Brain pericyte (primary cell): ENCODE measurements around the gene YPEL4.
A peak's percentile ranks its signal among the peaks of the same experiment; 100 is the strongest.

Experiments used
- DNase-seq: peaks from one replicate; pipeline ENCODE4 v3.0.0-alpha.2; 2012; ENCODE audit warnings: low read depth, low spot score

Gene YPEL4

GRCh38 chr11:57633394-57634070 lies 16.2 kb downstream of the YPEL4 start:
- no peak for DNase-seq

- DNase-seq = no peak
Observed at GRCh38 chr11:57632116-57632515, 17.6 kb downstream of the YPEL4 start.

- DNase-seq = no peak
Observed at GRCh38 chr11:57630171-57630570, 19.5 kb downstream of the YPEL4 start.

- DNase-seq = no peak
Observed at GRCh38 chr11:57626895-57627294, 22.8 kb downstream of the YPEL4 start.

- DNase-seq = no peak
Observed at GRCh38 chr11:57624864-57625263, 24.8 kb downstream of the YPEL4 start.

GRCh38 chr11:57622263-57622662 lies 27.4 kb downstream of the YPEL4 start:
- no peak for DNase-seq

GRCh38 chr11:57620467-57620866 lies 29.2 kb downstream of the YPEL4 start:
- no peak for DNase-seq

GRCh38 chr11:57619331-57619730 lies 30.4 kb downstream of the YPEL4 start:
- DNase-seq = no peak

- DNase-seq = no peak
Observed at GRCh38 chr11:57618438-57618837, 31.3 kb downstream of the YPEL4 start.

GRCh38 chr11:57616595-57616994 lies 33.1 kb downstream of the YPEL4 start:
- DNase-seq = no peak

GRCh38 chr11:57615308-57615707 lies 34.4 kb downstream of the YPEL4 start:
- no peak for DNase-seq

GRCh38 chr11:57614234-57614772 lies 35.4 kb downstream of the YPEL4 start:
- no peak for DNase-seq

- DNase-seq = no peak
Observed at GRCh38 chr11:57610170-57610569, 39.5 kb downstream of the YPEL4 start.

- no peak for DNase-seq
Observed at GRCh38 chr11:57605028-57605420, 44.7 kb downstream of the YPEL4 start.

GRCh38 chr11:57604296-57605027 lies 45.2 kb downstream of the YPEL4 start:
- DNase-seq = no peak

- no peak for DNase-seq
Observed at GRCh38 chr11:57601297-57601696, 48.4 kb downstream of the YPEL4 start.

GRCh38 chr11:57599381-57599780 lies 50.3 kb downstream of the YPEL4 start:
- no peak for DNase-seq

- no peak for DNase-seq
Observed at GRCh38 chr11:57598831-57599155, 50.9 kb downstream of the YPEL4 start.

GRCh38 chr11:57597916-57598830 lies 51.5 kb downstream of the YPEL4 start:
- DNase-seq = peak; percentile 15

GRCh38 chr11:57597461-57597915 lies 52.2 kb downstream of the YPEL4 start, which contains the start of gene SERPING1:
Gene SERPING1 (plus strand): TSS chr11:57597685. CDS start chr11:57598271, 586 bp downstream.
- DNase-seq = no peak

- DNase-seq = no peak
Observed at GRCh38 chr11:57596266-57596885, 53.3 kb downstream of the YPEL4 start.
